Body of pancreas (tissue), 4 donors: ENCODE results near the gene EVX2. TPM values are rescaled to one million over a fixed set of nuclear protein-coding genes. Genes with fewer than 3 reads are reported as not detected.

ENCODE experiments used
- ATAC-seq: fragments of 150-250 bp; one replicate; pipeline ENCODE4 v1.9.1; 2016
- DNase-seq, 4 donors: peaks; one replicate each; pipeline ENCODE4 v3.0.0-alpha.2; 2019
- H3K27ac ChIP-seq, 4 donors: fragments of 200-600 bp; sonication (generic); 1 replicate in 3 of 4; 2 replicates in 1 of 4; pipeline versions ENCODE4 v1.5.1 to v1.6.1; 2016 to 2019; ENCODE audit warnings: mild to moderate bottlenecking in 1 of 4, mixed read lengths in 1 of 4, moderate library complexity in 1 of 4
- H3K27me3 ChIP-seq, 2 donors: fragments of 200-600 bp; sonication (generic); one replicate each; pipeline ENCODE4 v1.6.0; 2016; ENCODE audit warnings: mild to moderate bottlenecking in 1 of 2
- H3K36me3 ChIP-seq, 2 donors: fragments of 200-600 bp; sonication (generic); replicated peaks in 1 of 2; 2 replicates each; pipeline ENCODE4 v1.5.1; 2016; ENCODE audit warnings: low read depth in 2 of 2; ENCODE audit not compliant: insufficient read depth in 1 of 2
- H3K4me1 ChIP-seq: fragments of 200-600 bp; sonication (generic); one replicate; pipeline ENCODE4 v1.6.0; 2016
- H3K4me3 ChIP-seq, 2 donors: fragments of 200-600 bp; sonication (generic); 1 replicate in 1 of 2; 2 replicates in 1 of 2; pipeline ENCODE4 v1.5.1; 2016 to 2019
- H3K9me3 ChIP-seq, 3 donors: fragments of 200-600 bp; sonication (generic); 1 replicate in 2 of 3; 2 replicates in 1 of 3; pipeline ENCODE4 v1.5.1; 2016
- CTCF ChIP-seq, 7 experiments: fragments of 450-650 bp in 4 of 7; fragments of 200-600 bp in 3 of 7; sonication (generic) in 3 of 7; IDR thresholded peaks; one replicate each; pipeline ENCODE4 v1.5.1; 2016 to 2019; ENCODE audit warnings: antibody characterized with exemption in 7 of 7
- POLR2A ChIP-seq, 3 donors: fragments of 450-650 bp; IDR thresholded peaks; one replicate each; pipeline ENCODE4 v1.6.1; 2016; ENCODE audit warnings: antibody characterized with exemption in 3 of 3, mild to moderate bottlenecking in 2 of 3
- WGBS, 2 donors: methylation state at CpG; one replicate each; pipeline ENCODE4 v1.1.5; 2017; 5-methylcytosine and 5-hydroxymethylcytosine counted together
- intact Hi-C: fragments of 100-400 bp; cut with DNase I; formaldehyde crosslinking; loops from one replicate; pipeline ENCODE4 v1.15.1; 2023
- total RNA-seq, 2 donors: library from RNA; depleted of rRNA; stranded (reverse); fragments of >200 nt; gene quantifications; one replicate each; pipeline ENCODE4 v1.1.0, GENCODE V29; 2016

Gene EVX2
- total RNA-seq, 2 donors from 2014 or later = not detected

- Histone ChIP-seq H3K4me1 (peaks cover 26% of the 10 kb centered on the region), H3K4me3 (no peak overlapping the region), H3K9me3 (no peaks in the 10 kb centered on the region), H3K36me3 (no peaks in the 10 kb centered on the region), H3K27me3 (peaks cover 0 to 51% of the 10 kb centered on the region in 2 donors), H3K27ac (no peak overlapping the region)
- 5 to 6% methylated on average over 25 to 38 of the region's 38 CpGs for WGBS, 2 donors
- DNase-seq (no peak), ATAC-seq (peak; percentile 28)
- TF ChIP-seq CTCF (IDR thresholded peaks at IDR 0.05) (no peak), POLR2A (IDR thresholded peaks at IDR 0.05) (no peak)
- intact Hi-C loops = no loop called here
Observed at GRCh38 chr2:176067589-176068418, 16.0 kb downstream of the EVX2 start.

GRCh38 chr2:176066645-176067588 is 16.8 kb downstream of the EVX2 start:
- H3K27ac ChIP-seq = no peak overlapping the region

GRCh38 chr2:176063958-176064357 is 19.8 kb downstream of the EVX2 start:
- H3K36me3 ChIP-seq = no peaks in the 10 kb centered on the region
- DNase-seq = no peak
- H3K9me3 ChIP-seq = no peaks in the 10 kb centered on the region
- intact Hi-C loops = no loop called here
- peaks cover 0 to 25% of the 10 kb centered on the region in 2 donors for H3K27me3 ChIP-seq
- 31 to 40% methylated on average over 2 of the region's 2 CpGs for WGBS, 2 donors
- TF ChIP-seq POLR2A (IDR thresholded peaks at IDR 0.05) = no peak
- TF ChIP-seq CTCF (IDR thresholded peaks at IDR 0.05) = no peak
- no peak overlapping the region for H3K4me3 ChIP-seq
- H3K4me1 ChIP-seq = peaks cover 21% of the 10 kb centered on the region
- H3K27ac ChIP-seq = no peak overlapping the region
- ATAC-seq = no peak

More at GRCh38 chr2:176066645-176067588, 16.8 kb downstream of the EVX2 start:
- Histone ChIP-seq H3K4me1 (peaks cover 25% of the 10 kb centered on the region), H3K4me3 (no peak overlapping the region), H3K27me3 (peaks cover 0 to 44% of the 10 kb centered on the region in 2 donors), H3K36me3 (no peaks in the 10 kb centered on the region), H3K9me3 (no peaks in the 10 kb centered on the region)
- intact Hi-C loops = no loop called here
- no peak for ATAC-seq
- no peak for TF ChIP-seq POLR2A (IDR thresholded peaks at IDR 0.05)
- TF ChIP-seq CTCF (IDR thresholded peaks at IDR 0.05) = no peak
- no peak for DNase-seq
- WGBS, 2 donors = 5 to 7% methylated on average over 37 to 56 of the region's 56 CpGs

GRCh38 chr2:176056406-176056805 is 27.4 kb downstream of the EVX2 start:
- DNase-seq = no peak
- no peak for ATAC-seq
- no peak overlapping the region for H3K27ac ChIP-seq
- TF ChIP-seq POLR2A (IDR thresholded peaks at IDR 0.05) (no peak), CTCF (IDR thresholded peaks at IDR 0.05) (no peak)
- no peaks in the 10 kb centered on the region for H3K27me3 ChIP-seq
- intact Hi-C loops = no loop called here
- H3K36me3 ChIP-seq = no peaks in the 10 kb centered on the region
- H3K9me3 ChIP-seq = no peaks in the 10 kb centered on the region
- H3K4me3 ChIP-seq = no peak overlapping the region
- H3K4me1 ChIP-seq = no peaks in the 10 kb centered on the region
- 10 to 21% methylated on average over 1 of the region's 1 CpG for WGBS, 2 donors
